ENCODE data around the gene TDRD9.

- TF ChIP-seq TAF1 (IDR thresholded peaks at IDR 0.05; ENCODE audit: low read depth, low read length) (no peak), POLR2AphosphoS5 (IDR thresholded peaks at IDR 0.05; ENCODE audit: low read depth, low read length) (no peak), POLR2A (IDR thresholded peaks at IDR 0.05; ENCODE audit: low read depth, low read length) (no peak), SPI1 (IDR thresholded peaks at IDR 0.05; ENCODE audit: low read depth, low read length) (no peak), POU2F2 (IDR thresholded peaks at IDR 0.05; ENCODE audit: low read depth, low read length) (no peak)
Observed at GRCh38 chr14:104031384-104031783, 103.1 kb downstream of the TDRD9 start.

Measured in GM12891 (cell line).